ENCODE results near the gene GPX3.

GPX3 gene

GRCh38 chr5:151056379-151057325, 36.3 kb downstream of the GPX3 start:
- no peak for DNase-seq (ENCODE audit: low read depth in 2 of 2)

- DNase-seq (ENCODE audit: low read depth in 2 of 2), result no peak
Measured at GRCh38 chr5:151058301-151058700, 37.9 kb downstream of the GPX3 start.

GRCh38 chr5:151058891-151059489, 38.6 kb downstream of the GPX3 start:
- no peak for DNase-seq (ENCODE audit: low read depth in 2 of 2)

GRCh38 chr5:151060742-151061141, 40.4 kb downstream of the GPX3 start:
- no peak for DNase-seq (ENCODE audit: low read depth in 2 of 2)

DNA sequence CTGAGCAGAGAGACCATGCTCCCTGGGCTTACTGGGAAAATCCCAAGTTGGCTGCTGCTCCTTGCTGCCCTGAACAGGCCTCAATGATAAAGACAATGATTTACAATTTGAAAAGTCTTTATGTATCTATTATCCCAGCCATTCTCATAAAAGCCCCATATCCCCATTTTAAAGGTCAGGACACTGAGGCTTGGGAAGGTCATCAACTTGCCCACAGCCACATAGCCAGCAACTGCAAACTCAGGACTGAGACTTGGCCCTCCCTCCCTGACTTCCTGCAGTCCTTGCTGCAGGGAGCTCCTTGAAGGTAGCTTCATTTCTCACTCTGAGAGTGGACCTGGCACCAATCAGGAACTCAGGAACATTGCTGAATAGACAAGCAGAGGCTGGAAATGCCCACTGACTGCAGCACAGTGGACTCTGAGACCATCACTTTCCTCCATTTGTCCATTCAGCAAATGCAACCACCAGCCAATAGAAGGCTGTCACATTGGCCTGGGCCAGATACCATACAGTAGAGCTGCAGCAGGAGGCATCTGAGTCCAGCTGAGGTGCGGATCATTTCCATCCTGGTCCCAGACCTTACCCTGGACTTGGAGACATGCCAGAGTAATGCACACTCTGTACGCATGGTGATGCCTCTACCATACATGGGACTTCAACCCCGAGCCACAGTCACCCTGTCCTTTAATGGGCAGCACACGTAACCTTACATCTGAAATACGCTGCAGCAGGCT, 42.2 kb downstream of the GPX3 start:
- DNase-seq (ENCODE audit: low read depth in 2 of 2), result no peak

DNA sequence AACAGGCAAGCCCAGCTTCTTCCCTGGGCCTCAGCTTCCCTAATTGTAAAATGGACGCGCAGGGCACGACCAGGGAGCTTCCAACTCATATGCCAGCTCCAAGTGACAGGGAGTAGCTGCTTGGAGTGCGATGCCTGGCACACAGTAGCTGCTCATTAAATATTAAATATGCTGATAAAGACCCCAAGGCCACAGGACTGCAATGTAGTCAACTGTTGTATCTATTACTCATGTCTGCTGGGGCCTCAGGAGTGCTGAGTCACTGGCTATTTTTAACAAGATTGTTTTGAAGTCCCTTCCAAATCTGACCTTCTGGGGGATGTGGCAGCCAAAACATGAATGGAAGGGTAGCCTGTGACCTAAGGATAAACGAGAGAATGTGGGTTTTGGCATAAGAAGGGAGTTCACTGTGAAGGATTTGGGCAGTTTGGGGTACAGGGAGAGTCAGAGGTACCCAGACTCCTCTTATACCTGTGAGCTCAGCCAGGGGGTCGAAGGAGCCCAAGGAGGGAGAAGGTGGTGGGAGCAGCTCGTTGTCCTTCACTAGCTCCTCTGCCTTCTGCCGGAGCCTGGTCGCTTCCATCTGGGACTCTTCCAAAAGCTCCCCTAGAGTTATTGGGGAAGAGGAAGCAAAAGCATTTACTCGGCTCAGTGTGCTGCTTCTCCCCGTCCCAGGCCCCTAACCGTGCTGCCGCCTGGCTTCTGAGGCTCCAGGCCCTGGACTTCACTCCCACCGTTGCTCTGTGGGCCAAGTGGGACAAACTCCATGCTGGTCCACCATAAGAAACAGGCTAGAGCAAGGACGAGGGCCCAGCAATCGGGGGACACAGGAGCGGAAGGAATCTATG, 43.0 kb downstream of the GPX3 start:
- no peak for DNase-seq (ENCODE audit: low read depth in 2 of 2)

- DNase-seq (ENCODE audit: low read depth in 2 of 2), result no peak
Measured at GRCh38 chr5:151064916-151065499, 44.6 kb downstream of the GPX3 start.

GRCh38 chr5:151065609-151066008, 45.2 kb downstream of the GPX3 start:
- DNase-seq (ENCODE audit: low read depth in 2 of 2), result no peak

DNA sequence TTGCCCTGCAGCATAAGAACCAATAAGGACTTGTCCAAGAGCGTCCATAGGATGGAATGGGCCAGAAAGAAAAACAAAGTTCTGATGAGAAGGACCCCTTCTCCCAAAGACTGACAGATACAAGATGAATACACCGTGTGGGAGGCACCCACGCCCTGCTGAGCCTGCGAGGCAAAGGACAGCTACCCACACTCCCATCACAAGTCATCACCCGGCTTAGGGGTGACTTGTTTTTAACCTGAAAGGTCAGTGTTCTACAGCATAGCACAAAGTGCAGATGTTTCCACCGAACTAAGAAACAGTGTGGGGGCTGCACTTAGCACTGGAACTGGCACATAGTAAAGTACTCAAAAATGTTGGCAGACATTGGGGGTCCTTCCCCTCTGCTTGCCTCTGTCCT, 46.5 kb downstream of the GPX3 start:
- DNase-seq (ENCODE audit: low read depth in 2 of 2), result no peak

DNA sequence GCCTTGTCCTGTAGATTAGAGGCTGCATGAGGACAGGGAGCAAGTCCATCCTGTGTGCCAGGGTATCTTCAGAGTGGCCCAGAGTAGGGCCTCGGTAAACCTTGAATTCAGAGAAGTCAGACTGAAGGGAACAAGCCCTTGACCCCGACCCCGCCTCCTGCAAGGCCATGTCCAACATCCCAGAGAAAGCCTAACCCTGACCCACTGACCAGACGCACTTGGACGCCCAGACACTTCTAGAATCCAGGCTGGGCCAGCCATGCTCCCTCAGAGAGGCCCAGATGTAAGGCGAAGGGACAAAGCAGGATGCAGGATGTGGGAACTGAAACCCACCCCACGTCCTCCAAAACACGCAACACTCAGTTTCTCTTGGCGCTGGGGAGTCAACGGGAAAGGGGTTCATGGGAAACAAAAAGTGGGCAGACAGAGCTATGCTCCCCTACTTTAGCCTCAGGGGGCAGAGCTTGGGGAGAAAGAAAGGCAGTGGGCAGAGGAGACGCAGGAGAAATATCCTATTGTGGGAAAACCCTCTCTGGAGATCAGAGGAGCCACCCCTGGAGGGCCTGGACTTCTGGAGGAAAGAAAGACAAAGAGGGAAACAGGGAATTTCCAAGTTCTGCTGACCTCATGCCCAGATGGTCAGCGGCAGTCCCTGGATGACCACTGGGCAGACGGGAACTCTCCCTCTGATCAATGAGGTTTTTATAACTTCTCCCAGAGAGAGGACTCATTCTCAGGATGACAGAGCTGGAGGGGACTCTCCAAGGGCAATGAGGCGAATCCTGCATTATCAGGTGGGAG, 47.4 kb downstream of the GPX3 start:
- DNase-seq (ENCODE audit: low read depth in 2 of 2), result no peak

DNA sequence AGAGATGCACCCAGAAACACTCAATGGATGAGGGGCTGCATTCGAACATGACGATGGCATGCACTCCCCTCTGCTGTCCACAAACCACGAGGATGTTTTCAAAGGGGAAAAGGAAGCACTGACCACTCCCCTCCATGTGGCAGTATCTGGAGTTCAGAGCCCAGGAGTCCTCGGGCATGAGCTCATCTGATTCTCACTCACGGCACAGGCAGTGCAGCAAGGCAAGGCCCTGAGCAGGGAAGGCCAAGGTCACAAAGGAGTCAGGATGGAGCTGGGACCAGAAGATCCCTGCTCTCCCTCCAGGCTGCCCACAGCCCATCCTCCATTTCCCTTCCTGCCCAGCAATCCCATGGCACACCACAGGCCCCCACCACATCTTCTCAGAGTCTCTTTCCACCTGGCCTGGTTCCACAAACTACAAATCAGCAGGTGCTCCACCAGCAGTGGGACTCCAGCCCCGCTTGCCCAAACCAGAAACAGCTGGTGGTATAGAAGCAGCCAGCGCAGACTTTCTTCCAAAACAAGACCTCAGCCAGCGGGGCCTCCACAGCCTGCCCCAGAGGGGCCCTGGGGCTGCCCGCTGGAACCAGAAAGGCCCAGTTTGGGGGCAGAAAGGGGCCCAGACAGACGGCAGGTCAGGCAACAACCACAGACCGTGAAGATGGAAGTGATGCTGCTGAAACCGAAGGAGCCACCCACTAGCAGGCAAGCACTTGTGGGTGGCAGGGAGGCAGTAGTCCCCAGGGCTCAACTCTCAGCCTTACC, 48.2 kb downstream of the GPX3 start:
- DNase-seq (ENCODE audit: low read depth in 2 of 2), result no peak

- no peak for DNase-seq (ENCODE audit: low read depth in 2 of 2)
Measured at GRCh38 chr5:151070449-151070848, 50.1 kb downstream of the GPX3 start.

DNA sequence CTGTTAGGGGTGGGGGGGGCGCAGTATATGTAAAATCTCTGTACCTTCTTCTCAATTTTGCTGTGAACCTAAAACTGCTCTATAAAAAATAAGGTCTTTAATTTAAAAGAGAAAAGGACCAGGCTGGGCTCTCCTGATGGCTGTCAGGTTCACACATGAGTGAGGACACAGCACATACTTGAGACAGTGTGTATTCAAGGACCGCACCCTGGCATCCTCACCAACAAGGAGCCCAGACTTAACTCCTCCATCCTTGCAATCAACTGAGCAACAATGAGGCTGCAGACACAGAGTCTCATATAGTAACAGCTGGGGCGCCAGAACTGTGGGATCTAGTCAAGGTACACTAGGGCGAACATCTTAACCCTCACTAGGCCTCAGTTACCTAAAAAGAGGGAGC, 50.6 kb downstream of the GPX3 start:
- no peak for DNase-seq (ENCODE audit: low read depth in 2 of 2)

- no peak for DNase-seq (ENCODE audit: low read depth in 2 of 2)
Measured at GRCh38 chr5:151071848-151072629, 51.6 kb downstream of the GPX3 start.

DNA sequence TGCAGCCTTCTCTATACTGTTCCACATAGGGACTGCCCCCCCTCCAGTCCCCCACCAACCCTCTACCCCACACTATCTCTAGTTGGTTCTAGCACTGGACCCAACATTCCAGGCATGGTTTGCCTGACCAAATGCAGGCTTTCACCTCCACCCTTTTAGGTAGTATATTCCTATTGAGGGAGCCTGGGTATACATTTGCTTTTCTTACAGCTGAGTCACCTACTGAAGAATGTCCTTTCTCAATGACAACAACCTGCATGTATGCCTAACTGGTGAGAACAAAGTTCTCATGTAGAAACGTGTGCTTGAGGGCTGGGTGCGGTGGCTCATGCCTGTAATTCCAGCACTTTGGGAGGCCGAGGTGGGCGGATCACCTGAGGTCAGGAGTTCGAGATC, 52.2 kb downstream of the GPX3 start:
- DNase-seq (ENCODE audit: low read depth in 2 of 2), result no peak

DNA sequence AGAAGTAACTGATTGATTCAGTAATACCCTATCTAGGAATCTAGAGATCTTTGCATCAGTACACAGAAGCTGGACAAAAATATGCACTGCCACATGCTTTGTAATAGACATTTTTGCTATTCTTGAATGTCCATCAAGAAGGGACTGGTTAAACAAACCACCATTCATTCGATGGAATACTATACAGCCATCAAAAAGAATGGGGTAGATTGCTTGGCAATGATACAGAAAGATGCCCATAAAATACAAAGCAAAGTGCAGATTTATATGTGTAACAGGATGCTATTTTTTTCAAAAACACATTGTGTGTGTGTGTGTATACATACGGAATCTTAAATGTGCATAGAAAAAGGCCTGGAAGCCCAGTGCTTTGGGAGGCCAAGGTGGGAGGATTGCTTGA, 52.9 kb downstream of the GPX3 start:
- DNase-seq (ENCODE audit: low read depth in 2 of 2), result no peak

DNA sequence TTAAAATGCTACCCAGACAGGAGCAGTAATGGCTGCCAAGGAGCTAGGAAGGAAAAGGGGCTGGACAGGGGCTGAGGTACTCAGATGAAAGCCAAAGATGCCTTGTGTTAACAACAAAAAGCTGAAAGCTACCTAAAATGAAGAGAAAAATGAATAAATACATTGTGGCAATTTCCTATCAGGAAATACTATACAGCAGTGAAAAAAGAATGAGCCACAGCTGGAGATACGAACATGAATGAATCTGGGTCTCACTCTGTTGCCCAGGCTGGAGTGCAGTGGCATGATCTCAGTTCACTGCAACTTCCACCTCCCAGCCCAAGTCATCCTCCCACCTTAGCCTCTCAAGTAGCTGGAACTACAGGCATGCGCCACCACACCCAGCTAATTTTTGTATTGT, 54.2 kb downstream of the GPX3 start:
- no peak for DNase-seq (ENCODE audit: low read depth in 2 of 2)

- no peak for DNase-seq (ENCODE audit: low read depth in 2 of 2)
Measured at GRCh38 chr5:151075698-151076331, 55.4 kb downstream of the GPX3 start.

Data from stimulated activated CD4-positive, alpha-beta T cell treated with anti-CD3 and anti-CD28 coated beads, Interleukin-1b, Interleukin-23, amount 100 ng/mL, for 4 hours (primary cell).